T-helper 22 cell (primary cell): ENCODE measurements around the gene TCFL5.
"Not testable (repeated sequence)": the region's sequence is repeated elsewhere in the genome, so short reads cannot be mapped to it uniquely, and the experiment has no call there.

Experiments
- DNase-seq: peaks from one replicate; pipeline ENCODE4 v3.0.0-alpha.2; 2020; ENCODE audit warnings: low read depth

TCFL5 gene

GRCh38 chr20:62855120-62855519, 6.5 kb downstream of the TCFL5 start:
- DNase-seq: no peak

- DNase-seq: no peak
Observed at GRCh38 chr20:62854121-62854520, 7.5 kb downstream of the TCFL5 start.

- not testable (repeated sequence) for DNase-seq
Observed at GRCh38 chr20:62853304-62853703, 8.3 kb downstream of the TCFL5 start.

GRCh38 chr20:62852841-62853240, 8.8 kb downstream of the TCFL5 start:
- no peak for DNase-seq

- DNase-seq: no peak
Observed at GRCh38 chr20:62852196-62852595, 9.4 kb downstream of the TCFL5 start.

- DNase-seq: no peak
Observed at GRCh38 chr20:62850333-62850974, 11.2 kb downstream of the TCFL5 start.

- DNase-seq: no peak
Observed at GRCh38 chr20:62849431-62849830, 12.2 kb downstream of the TCFL5 start.

GRCh38 chr20:62848917-62849316, 12.7 kb downstream of the TCFL5 start:
- DNase-seq: not testable (repeated sequence)

- DNase-seq: no peak
Observed at GRCh38 chr20:62846166-62846890, 15.3 kb downstream of the TCFL5 start.

GRCh38 chr20:62845416-62846160, 16.0 kb downstream of the TCFL5 start:
- no peak for DNase-seq

GRCh38 chr20:62844182-62844581, 17.4 kb downstream of the TCFL5 start:
- DNase-seq: no peak

- DNase-seq: no peak
Observed at GRCh38 chr20:62843656-62844055, 18.0 kb downstream of the TCFL5 start.

GRCh38 chr20:62841705-62842212, 19.9 kb downstream of the TCFL5 start:
- DNase-seq: no peak

- no peak for DNase-seq
Observed at GRCh38 chr20:62840244-62841197, 21.1 kb downstream of the TCFL5 start.

GRCh38 chr20:62839816-62840215, 21.8 kb downstream of the TCFL5 start:
- DNase-seq: no peak

GRCh38 chr20:62839261-62839660, 22.4 kb downstream of the TCFL5 start:
- DNase-seq: no peak

GRCh38 chr20:62838128-62838891, 23.3 kb downstream of the TCFL5 start:
- no peak for DNase-seq

GRCh38 chr20:62837790-62838127, 23.9 kb downstream of the TCFL5 start:
- DNase-seq: no peak

- DNase-seq: no peak
Observed at GRCh38 chr20:62836967-62837490, 24.6 kb downstream of the TCFL5 start.

- DNase-seq: no peak
Observed at GRCh38 chr20:62835931-62836861, 25.4 kb downstream of the TCFL5 start.
